ENCODE measurements around the gene DEK. TPM values are rescaled to one million over a fixed set of nuclear protein-coding genes. Genes with fewer than 3 reads are reported as not detected.
"Not testable (repeated sequence)": the region's sequence is repeated elsewhere in the genome, so short reads cannot be mapped to it uniquely, and the experiment has no call there.

DEK gene
- total RNA-seq, 1 experiment from 2014 or later: 204 TPM

DNA sequence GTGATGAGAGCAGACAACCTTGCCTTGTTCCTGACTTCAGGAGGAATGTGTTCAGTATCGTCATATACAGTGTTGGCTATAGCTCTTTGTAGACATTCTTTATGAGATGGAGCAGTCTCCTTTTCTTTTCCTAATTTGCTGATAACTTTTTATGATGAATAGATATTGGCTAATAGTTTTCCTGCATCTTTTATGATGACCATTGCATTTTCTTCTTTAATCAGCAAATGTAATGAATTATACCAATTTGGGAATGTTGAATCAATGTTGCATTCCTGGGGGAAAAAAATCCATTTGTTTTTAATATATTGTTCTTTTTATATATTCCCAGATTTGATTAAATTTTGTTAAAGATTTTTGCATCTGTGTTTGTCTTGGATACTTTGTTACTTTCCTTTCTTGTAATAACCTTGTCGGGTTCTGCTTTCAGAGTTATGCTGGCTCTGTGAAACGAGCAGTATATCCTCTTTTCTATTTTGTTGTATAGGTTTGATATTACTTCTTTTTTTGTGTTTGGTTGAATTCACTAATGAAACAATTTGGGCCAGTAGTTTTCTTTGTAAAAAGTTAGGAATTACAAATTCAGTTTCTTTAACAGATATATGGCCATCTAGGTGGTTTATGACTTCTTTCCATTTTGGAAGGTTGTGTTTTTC lies 85.2 kb downstream of the DEK start:
- TF ChIP-seq TEAD1 (CRISPR knock-in tag; IDR thresholded peaks at IDR 0.05): no peak
- TF ChIP-seq PRRX2 (CRISPR knock-in tag; IDR thresholded peaks at IDR 0.05): no peak
- TF ChIP-seq NFE2L1 (CRISPR knock-in tag; IDR thresholded peaks at IDR 0.05): no peak
- TF ChIP-seq FOXJ3 (CRISPR knock-in tag; IDR thresholded peaks at IDR 0.05; ENCODE audit: borderline replicate concordance): no peak
- TF ChIP-seq NFATC4 (CRISPR knock-in tag; IDR thresholded peaks at IDR 0.05): no peak
- TF ChIP-seq ZNF219 (CRISPR knock-in tag; IDR thresholded peaks at IDR 0.05; ENCODE audit: borderline replicate concordance): no peak
- no peak for TF ChIP-seq ARID4B (CRISPR knock-in tag; IDR thresholded peaks at IDR 0.05; ENCODE audit: borderline replicate concordance)
- no peak for TF ChIP-seq ESRRA (CRISPR knock-in tag; IDR thresholded peaks at IDR 0.05; ENCODE audit: borderline replicate concordance)
- TF ChIP-seq ZNF396 (CRISPR knock-in tag; IDR thresholded peaks at IDR 0.05; ENCODE audit: borderline replicate concordance): no peak
- TF ChIP-seq, protein P1, sequence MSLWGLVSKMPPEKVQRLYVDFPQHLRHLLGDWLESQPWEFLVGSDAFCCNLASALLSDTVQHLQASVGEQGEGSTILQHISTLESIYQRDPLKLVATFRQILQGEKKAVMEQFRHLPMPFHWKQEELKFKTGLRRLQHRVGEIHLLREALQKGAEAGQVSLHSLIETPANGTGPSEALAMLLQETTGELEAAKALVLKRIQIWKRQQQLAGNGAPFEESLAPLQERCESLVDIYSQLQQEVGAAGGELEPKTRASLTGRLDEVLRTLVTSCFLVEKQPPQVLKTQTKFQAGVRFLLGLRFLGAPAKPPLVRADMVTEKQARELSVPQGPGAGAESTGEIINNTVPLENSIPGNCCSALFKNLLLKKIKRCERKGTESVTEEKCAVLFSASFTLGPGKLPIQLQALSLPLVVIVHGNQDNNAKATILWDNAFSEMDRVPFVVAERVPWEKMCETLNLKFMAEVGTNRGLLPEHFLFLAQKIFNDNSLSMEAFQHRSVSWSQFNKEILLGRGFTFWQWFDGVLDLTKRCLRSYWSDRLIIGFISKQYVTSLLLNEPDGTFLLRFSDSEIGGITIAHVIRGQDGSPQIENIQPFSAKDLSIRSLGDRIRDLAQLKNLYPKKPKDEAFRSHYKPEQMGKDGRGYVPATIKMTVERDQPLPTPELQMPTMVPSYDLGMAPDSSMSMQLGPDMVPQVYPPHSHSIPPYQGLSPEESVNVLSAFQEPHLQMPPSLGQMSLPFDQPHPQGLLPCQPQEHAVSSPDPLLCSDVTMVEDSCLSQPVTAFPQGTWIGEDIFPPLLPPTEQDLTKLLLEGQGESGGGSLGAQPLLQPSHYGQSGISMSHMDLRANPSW (CRISPR knock-in tag; conservative IDR thresholded peaks at IDR 0.05; ENCODE audit: low read depth): no peak
- TF ChIP-seq CREB1 (CRISPR knock-in tag; IDR thresholded peaks at IDR 0.05): no peak
- TF ChIP-seq USF1 (CRISPR knock-in tag; IDR thresholded peaks at IDR 0.05): no peak
- TF ChIP-seq NR2C2 (CRISPR knock-in tag; IDR thresholded peaks at IDR 0.05): no peak
- no peak for TF ChIP-seq CBFB (CRISPR knock-in tag; IDR thresholded peaks at IDR 0.05; ENCODE audit: low read depth)
- TF ChIP-seq GRHL2 (CRISPR knock-in tag; IDR thresholded peaks at IDR 0.05; ENCODE audit: insufficient replicate concordance, severe bottlenecking): no peak
- TF ChIP-seq SMAD3 (CRISPR knock-in tag; IDR thresholded peaks at IDR 0.05; ENCODE audit: borderline replicate concordance): no peak
- H3K9me3 Mint-ChIP-seq: peaks cover 3% of the 10 kb centered on the region; the same call in 1 of the 2 replicates
- H3K27me3 Mint-ChIP-seq (ENCODE audit: low read depth): no peaks in the 10 kb centered on the region
- CTCF ChIA-PET: interaction anchor here (0.6 kb wide), 1 partner anchor 12 kb away, joined by 4 read pairs; no protein-coding TSS in a partner anchor
- peaks cover 27% of the 10 kb centered on the region for H3K36me3 Mint-ChIP-seq
- ATAC-seq (no peak), DNase-seq (ENCODE audit: low spot score) (no peak)
- peaks cover 27% of the 10 kb centered on the region for H3K4me1 Mint-ChIP-seq
- H3K4me3 Mint-ChIP-seq: no peak overlapping the region
- POLR2A ChIA-PET: no interaction called here
- H3K27ac Mint-ChIP-seq: peak overlapping the region; percentile 59

GRCh38 chr6:18177286-18177965 lies 86.9 kb downstream of the DEK start:
- ATAC-seq (no peak), DNase-seq (ENCODE audit: low spot score) (no peak)
- peaks cover 25% of the 10 kb centered on the region for H3K36me3 Mint-ChIP-seq
- H3K9me3 Mint-ChIP-seq: peaks cover 3% of the 10 kb centered on the region; the same call in 1 of the 2 replicates
- CTCF ChIA-PET: no interaction called here
- H3K4me3 Mint-ChIP-seq: no peak overlapping the region
- no peaks in the 10 kb centered on the region for H3K27me3 Mint-ChIP-seq (ENCODE audit: low read depth)
- H3K27ac Mint-ChIP-seq: no peak overlapping the region
- POLR2A ChIA-PET: no interaction called here
- TF ChIP-seq CREB1 (CRISPR knock-in tag; IDR thresholded peaks at IDR 0.05): no peak
- TF ChIP-seq ZNF121 (CRISPR knock-in tag; IDR thresholded peaks at IDR 0.05): 0 out of 2 replicates have a peak, but pooled peaks have one; percentile 23
- H3K4me1 Mint-ChIP-seq: peaks cover 15% of the 10 kb centered on the region

GRCh38 chr6:18176198-18176597 lies 88.1 kb downstream of the DEK start:
- H3K4me1 Mint-ChIP-seq; H3K27me3 Mint-ChIP-seq (ENCODE audit: low read depth); H3K27ac Mint-ChIP-seq; POLR2A ChIA-PET; H3K9me3 Mint-ChIP-seq; DNase-seq (ENCODE audit: low spot score); CTCF ChIA-PET; H3K4me3 Mint-ChIP-seq; ATAC-seq: not testable (repeated sequence)
- peaks cover 25% of the 10 kb centered on the region for H3K36me3 Mint-ChIP-seq
